ENCODE results near the gene ANO7.

The ANO7 gene

GRCh38 chr2:241213041-241213440 lies 24.6 kb downstream of the ANO7 start:
- no peak for DNase-seq

- DNase-seq = no peak
Observed at GRCh38 chr2:241213567-241213966, 25.1 kb downstream of the ANO7 start.

GRCh38 chr2:241214209-241214608 lies 25.7 kb downstream of the ANO7 start:
- DNase-seq = no peak

GRCh38 chr2:241214766-241215165 lies 26.3 kb downstream of the ANO7 start:
- no peak for DNase-seq

GRCh38 chr2:241215421-241215820 lies 26.9 kb downstream of the ANO7 start:
- no peak for DNase-seq

GRCh38 chr2:241216211-241216761 lies 27.8 kb downstream of the ANO7 start:
- no peak for DNase-seq

GRCh38 chr2:241217320-241218031 lies 29.0 kb downstream of the ANO7 start:
- DNase-seq = peak in 1 of 2 experiments; percentile 14

GRCh38 chr2:241218131-241219029 lies 29.9 kb downstream of the ANO7 start:
- DNase-seq = peak; percentile 25 to 35

- no peak for DNase-seq
Observed at GRCh38 chr2:241219030-241219382, 30.5 kb downstream of the ANO7 start.

- DNase-seq = no peak
Observed at GRCh38 chr2:241219856-241220356, 31.4 kb downstream of the ANO7 start.

- DNase-seq = no peak
Observed at GRCh38 chr2:241223211-241224017, 34.9 kb downstream of the ANO7 start.

- no peak for DNase-seq
Observed at GRCh38 chr2:241224018-241224850, 35.8 kb downstream of the ANO7 start.

GRCh38 chr2:241224851-241225438 lies 36.5 kb downstream of the ANO7 start:
- DNase-seq = no peak

GRCh38 chr2:241225545-241225944 lies 37.1 kb downstream of the ANO7 start:
- no peak for DNase-seq

- no peak for DNase-seq
Observed at GRCh38 chr2:241225983-241226382, 37.5 kb downstream of the ANO7 start.

- no peak for DNase-seq
Observed at GRCh38 chr2:241226723-241227572, 38.5 kb downstream of the ANO7 start.

- no peak for DNase-seq
Observed at GRCh38 chr2:241227594-241227993, 39.1 kb downstream of the ANO7 start.

GRCh38 chr2:241228081-241228859 lies 39.8 kb downstream of the ANO7 start:
- DNase-seq = no peak

- no peak for DNase-seq
Observed at GRCh38 chr2:241228860-241229516, 40.5 kb downstream of the ANO7 start.
